Activated naive CD4-positive, alpha-beta T cell treated with anti-CD3 and anti-CD28 coated beads, Interleukin-2, amount 10 ng/mL, durations not matched to agents 7 days and 5 days (primary cell): Measurements from ENCODE around the gene CRIP1.

ENCODE experiments used
- CTCF ChIA-PET: fragments of 350-600 bp; sonication (Branson Sonifier 250); formaldehyde crosslinking; loops from one replicate; lab custom pipeline; 2021; ENCODE audit warnings: antibody characterized with exemption; lab: Charles Lee
- DNase-seq: peaks from one replicate; pipeline ENCODE4 v3.0.0-alpha.2; 2020
- H3K27ac Mint-ChIP-seq: one replicate; pipeline ENCODE4 v1.8.0; 2021; ENCODE audit warnings: mild to moderate bottlenecking, moderate library complexity, mixed read lengths
- H3K27me3 Mint-ChIP-seq: one replicate; pipeline ENCODE4 v1.8.0; 2021; ENCODE audit warnings: mild to moderate bottlenecking, mixed read lengths
- H3K36me3 Mint-ChIP-seq: one replicate; pipeline ENCODE4 v1.8.0; 2021; ENCODE audit warnings: mixed read lengths
- H3K4me1 Mint-ChIP-seq: one replicate; pipeline ENCODE4 v1.8.0; 2021; ENCODE audit warnings: mixed read lengths
- H3K4me3 Mint-ChIP-seq: one replicate; pipeline ENCODE4 v1.8.0; 2021; ENCODE audit warnings: mild to moderate bottlenecking, moderate library complexity, mixed read lengths
- H3K9me3 Mint-ChIP-seq: one replicate; pipeline ENCODE4 v1.8.0; 2021; ENCODE audit warnings: mixed read lengths

The CRIP1 gene

DNA sequence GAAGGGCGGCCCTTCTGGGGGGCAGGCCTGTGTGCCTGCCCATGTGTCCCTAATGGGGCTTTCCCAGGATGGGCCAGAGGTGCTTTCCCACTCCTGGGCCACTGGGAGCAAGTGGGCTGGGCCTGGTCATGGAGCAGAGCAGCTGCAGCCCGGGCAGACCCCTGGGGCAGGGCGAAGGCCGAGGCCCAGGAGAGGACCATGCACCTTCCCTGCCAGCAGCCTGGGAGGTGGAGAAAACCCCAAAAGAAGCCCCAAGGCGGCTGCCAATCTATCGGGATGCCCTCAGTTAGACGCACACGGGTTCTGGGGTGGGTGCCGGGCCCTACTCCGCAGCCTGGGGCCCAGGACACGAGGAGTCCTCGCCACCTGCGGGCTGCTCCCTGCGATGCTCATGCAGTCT, 28.1 kb upstream of the CRIP1 start:
- CTCF ChIA-PET, result no interaction called here
- Mint-ChIP-seq H3K27me3 (no peaks in the 10 kb centered on the region), H3K4me1 (no peaks in the 10 kb centered on the region), H3K9me3 (no peaks in the 10 kb centered on the region), H3K4me3 (no peak overlapping the region), H3K27ac (no peak overlapping the region), H3K36me3 (peaks cover 11% of the 10 kb centered on the region)
- DNase-seq, result no peak

DNA sequence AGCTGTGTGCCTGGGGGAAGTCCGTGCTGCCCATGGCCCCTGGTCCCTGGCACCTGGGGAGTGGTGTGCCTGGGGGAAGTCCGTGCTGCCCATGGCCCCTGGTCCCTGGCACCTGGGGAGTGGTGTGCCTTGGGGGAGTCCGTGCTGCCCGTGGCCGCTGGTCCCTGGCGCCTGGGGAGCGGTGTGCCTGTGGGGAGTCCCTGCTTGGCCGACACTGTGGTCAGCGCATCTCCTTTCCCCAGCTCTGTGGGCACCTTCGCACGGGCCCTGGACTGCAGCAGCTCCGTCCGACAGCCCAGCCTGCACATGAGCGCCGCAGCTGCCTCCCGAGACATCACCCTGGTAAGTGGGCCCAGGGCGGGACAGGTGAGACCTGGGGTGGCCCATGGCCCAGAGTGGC, 26.6 kb upstream of the CRIP1 start:
- no peak overlapping the region for H3K27ac Mint-ChIP-seq
- no peak overlapping the region for H3K4me3 Mint-ChIP-seq
- H3K9me3 Mint-ChIP-seq, result no peaks in the 10 kb centered on the region
- H3K4me1 Mint-ChIP-seq, result no peaks in the 10 kb centered on the region
- peaks cover 11% of the 10 kb centered on the region for H3K36me3 Mint-ChIP-seq
- no peaks in the 10 kb centered on the region for H3K27me3 Mint-ChIP-seq
- CTCF ChIA-PET, result no interaction called here
- no peak for DNase-seq

DNA sequence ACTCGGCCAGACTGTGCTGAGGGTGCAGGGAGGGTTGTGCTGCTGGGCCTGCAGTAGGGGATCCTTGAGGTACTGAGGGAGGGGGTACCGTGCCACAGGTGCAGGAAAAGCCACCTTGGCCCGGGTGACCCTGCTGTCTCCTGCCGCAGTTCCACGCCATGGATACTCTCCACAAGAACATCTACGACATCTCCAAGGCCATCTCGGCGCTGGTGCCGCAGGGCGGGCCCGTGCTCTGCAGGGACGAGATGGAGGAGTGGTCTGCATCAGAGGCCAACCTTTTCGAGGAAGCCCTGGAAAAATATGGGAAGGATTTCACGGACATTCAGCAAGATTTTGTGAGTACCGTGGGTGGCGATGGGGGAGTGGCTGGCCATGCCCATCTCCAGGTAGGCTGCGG, 26.1 kb upstream of the CRIP1 start:
- DNase-seq, result no peak
- no peaks in the 10 kb centered on the region for H3K27me3 Mint-ChIP-seq
- CTCF ChIA-PET, result no interaction called here
- H3K9me3 Mint-ChIP-seq, result no peaks in the 10 kb centered on the region
- no peaks in the 10 kb centered on the region for H3K4me1 Mint-ChIP-seq
- peaks cover 8% of the 10 kb centered on the region for H3K36me3 Mint-ChIP-seq
- H3K4me3 Mint-ChIP-seq, result no peak overlapping the region
- H3K27ac Mint-ChIP-seq, result no peak overlapping the region

DNA sequence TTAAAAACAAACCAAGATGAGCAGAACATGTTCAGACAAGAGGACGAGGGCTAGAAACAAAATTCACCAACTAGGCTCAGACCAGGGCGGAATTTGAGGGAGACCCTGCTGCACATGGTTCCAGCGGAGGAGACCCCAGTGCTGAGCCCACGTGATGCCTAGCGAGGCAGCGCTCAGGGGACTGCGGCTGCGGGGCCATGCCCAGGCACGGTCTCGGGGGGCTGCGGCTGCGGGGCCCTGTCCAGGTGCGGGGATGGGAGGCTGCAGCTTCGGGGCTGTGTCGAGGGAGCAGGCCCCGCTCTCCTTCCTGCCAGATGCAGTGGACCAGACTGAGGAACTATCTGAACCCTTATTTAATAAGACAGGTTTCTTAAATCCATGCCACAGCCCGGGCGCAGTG, 24.8 kb upstream of the CRIP1 start:
- H3K27me3 Mint-ChIP-seq, result no peaks in the 10 kb centered on the region
- no peak for DNase-seq
- no peak overlapping the region for H3K4me3 Mint-ChIP-seq
- H3K36me3 Mint-ChIP-seq, result peaks cover 9% of the 10 kb centered on the region
- no peaks in the 10 kb centered on the region for H3K9me3 Mint-ChIP-seq
- H3K4me1 Mint-ChIP-seq, result no peaks in the 10 kb centered on the region
- H3K27ac Mint-ChIP-seq, result no peak overlapping the region
- CTCF ChIA-PET, result no interaction called here

DNA sequence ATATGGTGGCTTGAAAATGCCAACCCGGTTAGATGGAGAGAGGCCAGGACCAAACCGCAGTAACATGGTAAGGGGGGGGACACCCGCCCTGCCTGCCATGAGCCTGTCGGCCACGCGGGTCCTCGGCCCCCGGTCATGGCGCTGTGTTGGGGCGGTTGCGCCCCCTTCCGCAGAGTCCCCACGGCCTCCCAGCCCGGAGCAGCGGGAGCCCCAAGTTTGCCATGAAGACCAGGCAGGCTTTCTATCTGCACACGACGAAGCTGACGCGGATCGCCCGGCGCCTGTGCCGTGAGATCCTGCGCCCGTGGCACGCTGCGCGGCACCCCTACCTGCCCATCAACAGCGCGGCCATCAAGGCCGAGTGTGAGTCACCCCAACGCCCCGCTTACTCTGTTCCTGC, 22.2 kb upstream of the CRIP1 start:
- Mint-ChIP-seq H3K4me1 (no peaks in the 10 kb centered on the region), H3K27ac (no peak overlapping the region), H3K9me3 (no peaks in the 10 kb centered on the region), H3K4me3 (no peak overlapping the region), H3K27me3 (no peaks in the 10 kb centered on the region), H3K36me3 (peaks cover 9% of the 10 kb centered on the region)
- DNase-seq, result no peak
- CTCF ChIA-PET, result no interaction called here

DNA sequence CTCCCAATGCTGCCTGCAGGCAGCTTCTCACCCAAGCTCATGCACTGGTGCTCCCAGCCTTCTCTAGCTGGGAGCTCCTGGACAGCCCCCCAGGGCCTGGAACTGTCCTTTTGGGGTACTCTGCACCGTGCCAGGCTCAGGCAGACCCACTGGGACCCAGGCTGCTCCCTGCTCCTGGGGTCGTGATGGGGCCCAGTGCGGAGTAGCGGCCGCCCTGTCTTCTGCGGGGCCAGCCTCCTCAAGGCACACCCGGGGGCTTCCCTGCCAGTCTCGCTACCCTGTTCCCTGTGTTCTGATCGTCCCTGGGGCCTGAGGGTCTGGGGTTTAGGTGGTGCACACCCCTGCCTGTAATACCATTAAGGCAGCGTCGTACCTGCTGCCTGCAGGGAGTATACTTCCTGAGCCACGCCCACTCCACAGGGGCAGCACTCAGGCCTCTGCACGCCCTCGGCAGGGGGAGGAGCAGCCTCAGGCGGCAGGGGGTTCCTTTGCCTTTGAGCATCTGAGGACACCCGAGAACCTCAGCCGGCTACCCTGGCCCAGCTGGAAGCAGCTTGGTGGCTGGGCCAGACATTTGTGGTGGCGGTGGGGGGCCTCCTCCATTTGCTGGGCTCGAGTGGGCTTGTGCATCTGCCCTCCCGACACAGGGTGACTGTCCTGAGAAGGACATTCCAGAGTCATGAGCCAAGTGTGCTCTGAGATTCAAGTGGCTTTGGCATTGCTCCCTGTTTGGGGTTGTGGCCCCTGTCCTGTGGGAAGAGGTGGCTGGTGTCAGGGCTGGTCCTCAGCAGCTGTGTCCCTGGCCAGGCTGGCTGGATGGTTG, 21.3 kb upstream of the CRIP1 start:
- H3K4me3 Mint-ChIP-seq, result no peak overlapping the region
- no peaks in the 10 kb centered on the region for H3K4me1 Mint-ChIP-seq
- H3K27me3 Mint-ChIP-seq, result no peaks in the 10 kb centered on the region
- CTCF ChIA-PET, result no interaction called here
- peaks cover 9% of the 10 kb centered on the region for H3K36me3 Mint-ChIP-seq
- no peak for DNase-seq
- H3K27ac Mint-ChIP-seq, result no peak overlapping the region
- H3K9me3 Mint-ChIP-seq, result no peaks in the 10 kb centered on the region

DNA sequence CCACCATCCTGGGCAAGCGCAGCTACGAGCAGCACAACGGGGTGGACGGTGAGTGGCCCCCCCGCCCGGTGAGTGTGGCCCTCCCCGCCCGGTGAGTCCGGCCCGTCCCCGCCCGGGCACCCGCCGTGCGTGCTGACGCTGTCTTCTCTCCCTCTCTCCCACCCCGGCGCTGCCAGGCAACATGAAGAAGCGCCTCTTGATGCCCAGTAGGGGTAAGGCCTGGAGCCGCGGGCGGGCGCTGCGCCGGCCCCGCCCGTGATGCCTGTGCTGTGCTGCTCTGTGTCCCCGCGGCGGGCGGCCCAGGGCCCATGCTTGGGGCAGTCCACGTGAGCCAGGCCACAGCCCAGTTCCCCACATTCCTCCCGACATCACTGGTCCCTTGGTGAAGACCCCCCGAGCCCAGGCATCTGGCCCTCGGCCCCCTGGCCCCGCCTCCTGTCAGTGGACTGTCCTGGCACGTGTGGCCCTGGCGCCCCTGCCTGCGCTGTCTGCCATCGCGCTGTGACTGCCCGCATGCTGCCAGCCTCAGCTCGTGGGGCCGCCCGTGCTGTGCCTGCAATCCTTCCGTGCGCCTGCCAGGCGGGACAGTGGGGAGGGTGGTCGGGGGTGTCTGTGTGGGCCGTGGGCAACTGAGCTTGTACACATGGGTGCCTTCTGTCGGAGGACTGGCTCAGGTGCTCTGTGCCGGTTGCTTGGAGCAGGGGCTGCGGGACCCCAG, 20.0 kb upstream of the CRIP1 start:
- H3K4me1 Mint-ChIP-seq, result no peaks in the 10 kb centered on the region
- no peak overlapping the region for H3K27ac Mint-ChIP-seq
- H3K27me3 Mint-ChIP-seq, result no peaks in the 10 kb centered on the region
- H3K36me3 Mint-ChIP-seq, result peaks cover 6% of the 10 kb centered on the region
- DNase-seq, result no peak
- H3K9me3 Mint-ChIP-seq, result no peaks in the 10 kb centered on the region
- CTCF ChIA-PET, result no interaction called here
- no peak overlapping the region for H3K4me3 Mint-ChIP-seq

DNA sequence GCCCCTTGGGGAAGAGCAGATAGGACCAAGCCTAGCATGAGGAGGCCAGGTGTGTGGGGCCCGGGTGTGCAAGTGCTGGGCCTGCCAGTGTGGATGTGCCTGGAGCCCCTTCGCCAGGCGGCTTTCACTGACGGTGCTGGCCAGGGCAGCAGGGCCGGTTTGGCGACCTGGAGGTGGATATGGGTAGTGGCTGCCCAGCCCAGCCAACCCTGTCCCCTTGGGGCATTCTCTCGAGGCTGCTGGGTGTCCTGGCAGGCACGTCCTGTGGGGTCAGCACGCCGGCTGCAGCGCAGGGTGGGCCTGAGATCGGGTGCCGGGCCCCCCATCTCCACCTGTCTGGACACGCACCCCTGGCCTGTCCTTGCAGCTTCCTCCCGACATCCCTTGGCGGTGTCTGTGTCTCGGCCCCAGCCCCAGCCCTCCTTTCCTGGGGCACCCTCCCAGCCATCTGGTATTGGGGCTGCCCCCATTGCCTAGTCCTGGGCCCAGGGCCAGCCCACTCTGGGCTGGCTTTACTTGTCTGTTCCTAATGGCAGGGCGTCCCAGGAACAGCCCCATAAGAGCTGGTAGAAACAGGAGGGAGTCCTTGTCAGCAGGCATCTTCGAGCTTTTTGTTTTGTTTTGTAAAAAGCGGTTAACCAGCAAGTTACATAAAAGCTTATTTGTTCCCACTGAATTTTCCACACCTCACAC, 19.3 kb upstream of the CRIP1 start:
- peaks cover 6% of the 10 kb centered on the region for H3K36me3 Mint-ChIP-seq
- no peaks in the 10 kb centered on the region for H3K27me3 Mint-ChIP-seq
- H3K9me3 Mint-ChIP-seq, result no peaks in the 10 kb centered on the region
- H3K27ac Mint-ChIP-seq, result no peak overlapping the region
- no peak for DNase-seq
- H3K4me3 Mint-ChIP-seq, result no peak overlapping the region
- no peaks in the 10 kb centered on the region for H3K4me1 Mint-ChIP-seq
- CTCF ChIA-PET, result no interaction called here

DNA sequence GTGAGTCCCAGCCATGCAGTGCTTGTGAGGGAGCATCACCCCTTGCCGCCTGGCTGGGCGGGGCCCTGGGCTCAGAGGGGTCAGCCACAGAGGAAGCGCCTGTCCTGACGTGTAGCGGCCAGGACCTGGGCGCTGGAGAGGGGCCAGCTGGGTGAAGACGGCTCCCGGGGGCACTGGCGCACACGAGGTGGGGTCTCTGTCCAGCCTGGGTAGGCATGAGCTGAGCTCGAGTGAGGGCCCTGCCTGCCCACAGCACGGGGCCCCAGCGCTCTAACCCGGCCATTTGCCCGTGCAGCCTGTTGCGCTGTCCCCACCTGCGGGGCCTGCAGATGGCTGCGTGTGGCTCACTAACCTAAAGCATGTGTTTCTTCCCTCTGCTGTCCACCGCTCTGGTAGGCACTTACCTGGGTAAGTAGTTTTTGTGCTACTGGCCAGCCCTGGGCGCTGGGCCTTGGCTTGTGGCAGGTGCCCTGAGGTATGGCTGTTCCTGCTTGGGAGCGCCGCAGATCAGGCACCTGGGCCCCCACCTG, 18.7 kb upstream of the CRIP1 start:
- Mint-ChIP-seq H3K27me3 (no peaks in the 10 kb centered on the region), H3K9me3 (no peaks in the 10 kb centered on the region), H3K27ac (no peak overlapping the region), H3K4me3 (no peak overlapping the region), H3K4me1 (no peaks in the 10 kb centered on the region), H3K36me3 (peaks cover 4% of the 10 kb centered on the region)
- no peak for DNase-seq
- CTCF ChIA-PET, result no interaction called here

DNA sequence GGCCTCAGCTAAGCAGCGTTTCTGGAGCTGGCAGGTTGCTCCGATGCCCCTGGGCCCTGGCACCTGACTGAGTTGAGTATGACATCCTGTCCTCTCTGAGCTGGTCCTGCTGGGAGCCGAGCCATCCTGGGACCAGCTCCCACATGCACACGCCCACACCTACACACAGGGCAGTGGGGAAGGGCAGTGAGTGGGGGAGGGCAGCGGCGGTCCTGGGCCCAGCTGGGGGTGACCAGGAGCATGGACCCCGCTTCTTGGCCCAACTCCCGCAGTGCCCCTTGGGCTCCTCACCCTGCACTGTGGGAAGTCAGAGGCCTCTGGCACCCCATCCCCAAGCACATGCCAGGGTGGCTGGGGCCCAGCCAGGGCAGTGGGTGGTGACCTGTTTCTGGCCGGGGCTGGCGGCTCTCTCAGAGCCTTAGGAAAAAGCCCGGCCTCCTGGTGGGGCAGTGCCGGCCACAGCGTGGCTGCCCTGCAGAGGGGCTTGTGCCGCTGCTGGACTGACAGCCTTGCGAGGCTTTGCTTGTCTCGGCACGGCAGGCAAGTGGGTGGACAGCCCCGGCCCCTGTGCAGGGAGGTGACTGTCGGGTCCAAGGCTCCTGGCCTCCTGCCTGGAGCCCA, 18.0 kb upstream of the CRIP1 start:
- no peaks in the 10 kb centered on the region for H3K9me3 Mint-ChIP-seq
- no peak overlapping the region for H3K4me3 Mint-ChIP-seq
- H3K36me3 Mint-ChIP-seq, result peaks cover 1% of the 10 kb centered on the region
- H3K4me1 Mint-ChIP-seq, result peaks cover 6% of the 10 kb centered on the region
- H3K27me3 Mint-ChIP-seq, result peaks cover 5% of the 10 kb centered on the region
- no peak for DNase-seq
- H3K27ac Mint-ChIP-seq, result no peak overlapping the region
- CTCF ChIA-PET, result no interaction called here

DNA sequence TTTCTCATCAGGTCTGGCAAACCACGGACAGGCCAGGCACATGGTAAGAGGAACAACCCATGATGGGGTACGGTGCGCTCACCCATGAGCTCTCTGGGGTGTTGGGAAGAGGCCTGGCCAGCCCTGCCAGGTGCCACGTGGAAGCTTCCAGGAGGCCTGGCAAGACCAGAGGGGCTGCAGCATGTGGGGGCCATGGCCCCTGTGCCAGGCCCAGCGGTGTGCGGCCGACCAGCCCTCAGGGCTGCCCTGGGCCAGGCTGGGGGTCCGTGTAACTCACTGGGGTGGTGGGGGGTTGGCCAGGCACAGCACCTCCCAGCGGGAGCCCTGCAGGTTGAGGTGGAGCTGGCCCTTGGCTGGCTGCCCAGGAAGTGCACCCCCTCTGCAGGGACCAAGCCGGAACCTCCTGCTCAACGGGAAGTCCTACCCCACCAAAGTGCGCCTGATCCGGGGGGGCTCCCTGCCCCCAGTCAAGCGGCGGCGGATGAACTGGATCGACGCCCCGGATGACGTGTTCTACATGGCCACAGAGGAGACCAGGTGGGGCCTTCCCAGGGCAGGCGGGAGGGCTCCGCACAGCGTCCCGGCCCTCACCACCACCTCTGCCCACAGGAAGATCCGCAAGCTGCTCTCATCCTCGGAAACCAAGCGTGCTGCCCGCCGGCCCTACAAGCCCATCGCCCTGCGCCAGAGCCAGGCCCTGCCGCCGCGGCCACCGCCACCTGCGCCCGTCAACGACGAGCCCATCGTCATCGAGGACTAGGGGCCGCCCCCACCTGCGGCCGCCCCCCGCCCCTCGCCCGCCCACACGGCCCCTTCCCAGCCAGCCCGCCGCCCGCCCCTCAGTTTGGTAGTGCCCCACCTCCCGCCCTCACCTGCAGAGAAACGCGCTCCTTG, 17.0 kb upstream of the CRIP1 start:
- H3K4me1 Mint-ChIP-seq, result peaks cover 9% of the 10 kb centered on the region
- no peak for DNase-seq
- H3K27me3 Mint-ChIP-seq, result peaks cover 10% of the 10 kb centered on the region

DNA sequence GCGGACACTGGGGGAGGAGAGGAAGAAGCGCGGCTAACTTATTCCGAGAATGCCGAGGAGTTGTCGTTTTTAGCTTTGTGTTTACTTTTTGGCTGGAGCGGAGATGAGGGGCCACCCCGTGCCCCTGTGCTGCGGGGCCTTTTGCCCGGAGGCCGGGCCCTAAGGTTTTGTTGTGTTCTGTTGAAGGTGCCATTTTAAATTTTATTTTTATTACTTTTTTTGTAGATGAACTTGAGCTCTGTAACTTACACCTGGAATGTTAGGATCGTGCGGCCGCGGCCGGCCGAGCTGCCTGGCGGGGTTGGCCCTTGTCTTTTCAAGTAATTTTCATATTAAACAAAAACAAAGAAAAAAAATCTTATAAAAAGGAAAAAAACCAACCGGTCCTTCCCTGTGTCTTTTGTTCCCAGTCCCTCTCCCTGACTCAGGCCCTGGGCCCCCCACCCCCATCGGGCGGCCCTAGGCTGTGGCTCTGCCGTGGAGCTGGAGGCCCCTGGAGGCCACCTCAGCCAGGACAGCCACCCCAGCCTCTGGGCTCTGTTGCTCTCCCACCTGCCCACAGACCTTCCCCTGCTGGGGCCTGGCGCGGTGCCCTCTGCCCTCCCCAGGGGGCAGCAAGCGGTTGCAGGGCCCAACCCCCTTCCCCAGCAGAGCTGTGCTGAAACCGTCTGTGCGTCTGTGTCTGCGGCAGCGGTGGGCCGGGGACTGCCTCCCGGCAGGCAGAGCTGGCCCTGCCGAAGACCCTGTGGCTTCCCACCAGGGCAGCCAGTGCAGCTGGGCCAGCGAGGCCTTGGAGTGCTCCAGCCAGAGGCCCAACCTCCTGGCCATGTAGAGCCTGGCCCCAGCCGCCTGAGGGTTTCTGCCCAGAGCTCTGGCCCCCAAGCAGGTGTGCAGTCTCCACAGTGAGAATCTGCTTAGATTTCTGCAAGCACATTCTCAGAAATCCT, 16.1 kb upstream of the CRIP1 start:
- CTCF ChIA-PET, result interaction anchor here (0.7 to 1.4 kb wide), 3 partner anchors 10 to 99 kb away, joined by 3 to 10 read pairs (median 3); no protein-coding TSS in a partner anchor
- Mint-ChIP-seq H3K4me1 (peaks cover 9% of the 10 kb centered on the region), H3K36me3 (peaks cover 1% of the 10 kb centered on the region)

More for the DNA sequence above, 17.0 kb upstream of the CRIP1 start:
- Mint-ChIP-seq H3K9me3 (no peaks in the 10 kb centered on the region), H3K36me3 (peaks cover 1% of the 10 kb centered on the region), H3K27ac (no peak overlapping the region), H3K4me3 (no peak overlapping the region)
- CTCF ChIA-PET, result interaction anchor here (1.1 kb wide), 1 partner anchor 98 kb away, joined by 3 read pairs; no protein-coding TSS in a partner anchor

More for the DNA sequence above, 16.1 kb upstream of the CRIP1 start:
- Mint-ChIP-seq H3K27ac (no peak overlapping the region), H3K9me3 (no peaks in the 10 kb centered on the region), H3K4me3 (no peak overlapping the region), H3K27me3 (peaks cover 16% of the 10 kb centered on the region)
- DNase-seq, result no peak
